Endodermal cell (in vitro differentiated cells): Measurements from ENCODE around the gene GPS1. TPM values are rescaled to one million over a fixed set of nuclear protein-coding genes. Genes with fewer than 3 reads are reported as not detected.

ENCODE experiments used
- DNase-seq: peaks from one replicate; pipeline ENCODE4 v3.0.0-alpha.2; 2017
- H3K27ac ChIP-seq: 2 replicates; pipeline ENCODE4 v1.5.1; 2013; ENCODE audit warnings: mild to moderate bottlenecking, low read depth, low read length, moderate library complexity
- H3K27me3 ChIP-seq: 2 replicates; pipeline ENCODE4 v1.6.1; 2013; ENCODE audit warnings: mild to moderate bottlenecking, low read length, moderate library complexity; ENCODE audit not compliant: insufficient read depth, control insufficient read depth, poor library complexity, severe bottlenecking
- H3K36me3 ChIP-seq: 2 replicates; pipeline ENCODE4 v1.7.0; 2013; ENCODE audit warnings: mild to moderate bottlenecking, low read length, moderate library complexity; ENCODE audit not compliant: control insufficient read depth, insufficient read depth
- H3K4me1 ChIP-seq: one replicate; pipeline ENCODE4 v1.7.0; 2013; ENCODE audit warnings: low read length; ENCODE audit not compliant: control insufficient read depth, insufficient read depth
- H3K4me3 ChIP-seq: 2 replicates; pipeline ENCODE4 v1.5.1; 2013; ENCODE audit warnings: mild to moderate bottlenecking, low read length, moderate library complexity
- H3K9ac ChIP-seq: 2 replicates; pipeline ENCODE4 v1.6.1; 2013; ENCODE audit warnings: mild to moderate bottlenecking, low read length, moderate library complexity; ENCODE audit not compliant: poor library complexity, severe bottlenecking; ENCODE audit errors: extremely low read depth
- H3K9me3 ChIP-seq: 2 replicates; pipeline ENCODE4 v1.6.1; 2013; ENCODE audit warnings: mild to moderate bottlenecking, low read length, moderate library complexity; ENCODE audit not compliant: control insufficient read depth
- H3K27ac Mint-ChIP-seq: 2 replicates; pipeline ENCODE4 v1.8.0; 2020; ENCODE audit warnings: mixed read lengths
- H3K27me3 Mint-ChIP-seq: 2 replicates; pipeline ENCODE4 v1.8.0; 2021; ENCODE audit warnings: mild to moderate bottlenecking, mixed read lengths; ENCODE audit not compliant: insufficient read depth
- H3K36me3 Mint-ChIP-seq: 2 replicates; pipeline ENCODE4 v1.8.0; 2020; ENCODE audit warnings: low read depth, mixed read lengths
- H3K4me1 Mint-ChIP-seq: 2 replicates; pipeline ENCODE4 v1.8.0; 2020; ENCODE audit warnings: mixed read lengths
- H3K4me3 Mint-ChIP-seq: 2 replicates; pipeline ENCODE4 v1.8.0; 2020; ENCODE audit warnings: mild to moderate bottlenecking, moderate library complexity, mixed read lengths
- H3K9me3 Mint-ChIP-seq: 2 replicates; pipeline ENCODE4 v1.8.0; 2020; ENCODE audit warnings: mild to moderate bottlenecking, mixed read lengths
- CTCF ChIP-seq: fragments of 200-600 bp; sonication (generic); conservative IDR thresholded peaks from 2 replicates; pipeline ENCODE4 v1.5.0; 2021; ENCODE audit warnings: antibody characterized with exemption, mild to moderate bottlenecking
- WGBS, 2 experiments: methylation state at CpG; one replicate each; pipeline versions ENCODE4 v1.1.5 to v1.1.7; 2013; ENCODE audit warnings: missing lambda C conversion rate in 2 of 2, mixed read lengths in 1 of 2; ENCODE audit not compliant: insufficient coverage in 1 of 2, insufficient read length in 1 of 2; 5-methylcytosine and 5-hydroxymethylcytosine counted together
- total RNA-seq, 2 donors: library from RNA; stranded (reverse); fragmentation: NEBNext Ultra II Directional in 1 of 2; extraction: Animal tissue kit (Norgen Biotek cat#: 25700) in 1 of 2; gene quantifications; 2 replicates in 1 of 2; 3 replicates in 1 of 2; pipeline ENCODE4 v1.2.1, GENCODE V29; 2021

Gene GPS1
- total RNA-seq, 2 donors from 2014 or later = 152 to 153 TPM

GRCh38 chr17:82039695-82040299 lies 11.9 kb upstream of the GPS1 start:
- Mint-ChIP-seq H3K27me3 (peaks cover 17% of the 10 kb centered on the region), H3K9me3 (peaks cover 8% of the 10 kb centered on the region), H3K4me3 (no peak overlapping the region), H3K27ac (no peak overlapping the region), H3K4me1 (peaks cover 4% of the 10 kb centered on the region), H3K36me3 (no peaks in the 10 kb centered on the region)
- H3K4me3 ChIP-seq = no peak overlapping the region
- DNase-seq = no peak
- H3K36me3 ChIP-seq = no peaks in the 10 kb centered on the region
- H3K27ac ChIP-seq = no peak overlapping the region
- no peak for TF ChIP-seq CTCF
- no peaks in the 10 kb centered on the region for H3K27me3 ChIP-seq
- H3K4me1 ChIP-seq = no peaks in the 10 kb centered on the region
- 87 to 91% methylated on average over 5 to 8 of the region's 8 CpGs for WGBS, 2 experiments
- no peak overlapping the region for H3K9ac ChIP-seq
- H3K9me3 ChIP-seq = no peaks in the 10 kb centered on the region

- Mint-ChIP-seq H3K4me1 (peaks cover 4% of the 10 kb centered on the region), H3K9me3 (peaks cover 8% of the 10 kb centered on the region), H3K4me3 (no peak overlapping the region), H3K27me3 (peaks cover 17% of the 10 kb centered on the region), H3K27ac (no peak overlapping the region), H3K36me3 (no peaks in the 10 kb centered on the region)
- H3K27me3 ChIP-seq = no peaks in the 10 kb centered on the region
- H3K4me1 ChIP-seq = no peaks in the 10 kb centered on the region
- H3K9me3 ChIP-seq = no peaks in the 10 kb centered on the region
- H3K9ac ChIP-seq = no peak overlapping the region
- DNase-seq = no peak
- WGBS, 2 experiments = 81 to 82% methylated on average over 13 to 17 of the region's 17 CpGs
- H3K27ac ChIP-seq = no peak overlapping the region
- TF ChIP-seq CTCF = no peak
- H3K4me3 ChIP-seq = no peak overlapping the region
- H3K36me3 ChIP-seq = no peaks in the 10 kb centered on the region
These were observed 10.4 kb upstream of the GPS1 start for GRCh38 chr17:82041144-82041814.

- Mint-ChIP-seq H3K27me3 (peaks cover 17% of the 10 kb centered on the region), H3K9me3 (peaks cover 7% of the 10 kb centered on the region), H3K4me3 (no peak overlapping the region), H3K27ac (no peak overlapping the region), H3K36me3 (peaks cover 9% of the 10 kb centered on the region), H3K4me1 (peaks cover 4% of the 10 kb centered on the region)
- Histone ChIP-seq H3K36me3 (peaks cover 11% of the 10 kb centered on the region), H3K9me3 (no peaks in the 10 kb centered on the region), H3K4me1 (no peaks in the 10 kb centered on the region), H3K4me3 (no peak overlapping the region), H3K27me3 (no peaks in the 10 kb centered on the region), H3K27ac (no peak overlapping the region), H3K9ac (no peak overlapping the region)
- WGBS, 2 experiments = 93 to 99% methylated on average over 7 to 9 of the region's 9 CpGs
- no peak for DNase-seq
- TF ChIP-seq CTCF = no peak
These were observed 9.0 kb upstream of the GPS1 start for GRCh38 chr17:82042649-82043048.
